HUES6 (cell line): ENCODE measurements around the gene TUT4.

Experiments used
- H3K27ac ChIP-seq: 2 replicates; pipeline ENCODE4 v1.7.0; 2013; ENCODE audit warnings: low read depth, mild to moderate bottlenecking, low read length, inconsistent platforms
- H3K27me3 ChIP-seq: 2 replicates; pipeline ENCODE4 v1.6.1; 2013; ENCODE audit warnings: low read length; ENCODE audit not compliant: control insufficient read depth, insufficient read depth
- H3K36me3 ChIP-seq: 2 replicates; pipeline ENCODE4 v1.6.1; 2013; ENCODE audit warnings: low read length; ENCODE audit not compliant: control insufficient read depth, insufficient read depth
- H3K4me1 ChIP-seq: 2 replicates; pipeline ENCODE4 v1.6.1; 2013; ENCODE audit warnings: low read length; ENCODE audit not compliant: control insufficient read depth, insufficient read depth
- H3K4me3 ChIP-seq: 2 replicates; pipeline ENCODE4 v1.5.1; 2013; ENCODE audit warnings: low read depth, low read length
- H3K9ac ChIP-seq: one replicate; pipeline ENCODE4 v1.6.1; 2013; ENCODE audit warnings: mild to moderate bottlenecking, low read length
- H3K9me3 ChIP-seq: 2 replicates; pipeline ENCODE4 v1.6.1; 2013; ENCODE audit warnings: low read depth, low read length; ENCODE audit not compliant: control insufficient read depth, insufficient read depth

TUT4 gene

DNA sequence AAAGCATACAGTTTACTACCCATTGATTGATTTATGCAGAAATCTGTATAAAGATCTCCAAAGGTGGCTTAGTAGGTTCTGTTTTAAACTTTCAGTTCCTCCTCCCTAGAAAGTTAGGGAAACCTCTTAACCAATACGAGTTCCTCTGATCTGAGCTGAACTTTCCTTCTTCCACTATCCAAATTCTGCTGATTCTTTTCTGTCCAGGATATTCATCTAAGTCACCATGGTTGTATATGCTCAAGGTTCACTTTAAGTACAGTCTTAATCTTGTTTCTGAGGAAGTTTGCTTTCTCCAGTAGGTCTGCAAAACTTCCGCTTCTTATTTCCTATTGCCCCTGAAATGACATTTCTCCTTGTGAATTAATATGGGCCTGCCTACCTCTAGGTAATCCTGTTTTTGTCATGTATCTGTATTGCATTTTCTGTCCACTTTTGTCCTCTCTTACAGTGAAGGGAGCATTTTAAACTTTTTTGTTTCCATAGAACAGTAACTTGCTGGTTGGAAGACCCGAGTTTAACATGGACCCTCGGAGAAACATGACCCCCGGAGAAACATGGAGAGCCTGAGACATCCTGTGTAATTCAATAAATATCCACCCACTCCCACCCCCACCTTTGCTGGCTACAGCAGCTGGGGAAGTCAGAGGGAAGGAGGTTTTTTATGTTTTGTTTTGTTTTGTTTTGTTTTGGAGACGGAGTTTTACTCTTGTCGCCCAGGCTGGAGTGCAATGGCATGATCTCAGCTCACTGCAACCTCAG, 16.7 kb upstream of the TUT4 start:
- peaks cover 8% of the 10 kb centered on the region; the same call in 1 of the 2 replicates for H3K4me1 ChIP-seq
- H3K36me3 ChIP-seq: no peaks in the 10 kb centered on the region
- no peak overlapping the region for H3K4me3 ChIP-seq
- H3K9ac ChIP-seq: no peak overlapping the region
- no peak overlapping the region for H3K27ac ChIP-seq
- no peaks in the 10 kb centered on the region for H3K27me3 ChIP-seq
- H3K9me3 ChIP-seq: no peaks in the 10 kb centered on the region

- Histone ChIP-seq H3K36me3 (no peaks in the 10 kb centered on the region), H3K4me1 (0 out of 2 replicates have a peak, but pooled peaks cover 8% of the 10 kb centered on the region), H3K9me3 (no peaks in the 10 kb centered on the region), H3K4me3 (no peak overlapping the region), H3K9ac (no peak overlapping the region), H3K27me3 (no peaks in the 10 kb centered on the region), H3K27ac (no peak overlapping the region)
Observed at GRCh38 chr1:52567943-52568342, 15.1 kb upstream of the TUT4 start.

DNA sequence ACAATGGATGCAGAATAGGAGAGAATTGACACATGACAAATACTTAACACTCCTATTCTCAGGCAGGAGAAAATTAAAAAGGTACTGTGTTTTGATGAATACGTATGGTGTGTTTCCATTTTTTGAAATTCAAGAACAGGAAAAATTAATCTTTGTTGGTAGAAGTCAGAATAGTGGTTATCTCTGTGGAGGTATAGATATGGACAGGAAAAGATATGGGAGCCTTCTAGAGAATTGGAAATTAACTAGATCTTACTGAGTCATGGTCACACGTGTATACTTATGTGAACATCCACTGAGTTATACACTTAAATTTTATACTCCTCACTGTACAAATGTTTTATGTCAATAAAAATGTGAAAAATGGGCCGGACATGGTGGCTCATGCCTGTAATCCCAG, 9.9 kb upstream of the TUT4 start:
- Histone ChIP-seq H3K27ac (no peak overlapping the region), H3K9me3 (peaks cover 3% of the 10 kb centered on the region; the same call in 1 of the 2 replicates), H3K36me3 (no peaks in the 10 kb centered on the region), H3K9ac (no peak overlapping the region), H3K4me3 (no peak overlapping the region), H3K27me3 (no peaks in the 10 kb centered on the region), H3K4me1 (0 out of 2 replicates have a peak, but pooled peaks cover under 1% of the 10 kb centered on the region)

DNA sequence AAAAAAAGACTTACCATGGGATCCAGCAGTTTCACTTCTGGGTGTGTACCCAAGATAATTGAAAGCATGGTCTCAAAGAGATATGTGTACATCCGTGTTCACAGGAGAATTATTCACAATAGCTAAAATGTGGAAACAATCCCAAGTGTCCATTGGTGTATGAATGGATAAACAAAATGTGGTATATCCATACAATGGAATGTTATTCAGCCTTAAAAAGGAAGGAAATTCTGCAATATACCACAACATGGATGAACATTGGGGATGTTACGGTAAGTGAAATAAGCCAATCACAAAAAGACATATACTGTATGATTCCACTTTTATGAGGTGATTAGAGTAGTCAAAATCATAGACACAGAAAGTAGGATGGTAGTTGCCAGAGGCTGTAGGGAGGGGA, 7.0 kb upstream of the TUT4 start:
- Histone ChIP-seq H3K9me3 (peaks cover 3% of the 10 kb centered on the region; the same call in 1 of the 2 replicates), H3K36me3 (no peaks in the 10 kb centered on the region), H3K27me3 (no peaks in the 10 kb centered on the region), H3K4me1 (peaks cover 5% of the 10 kb centered on the region), H3K9ac (no peak overlapping the region), H3K27ac (no peak overlapping the region), H3K4me3 (no peak overlapping the region)

DNA sequence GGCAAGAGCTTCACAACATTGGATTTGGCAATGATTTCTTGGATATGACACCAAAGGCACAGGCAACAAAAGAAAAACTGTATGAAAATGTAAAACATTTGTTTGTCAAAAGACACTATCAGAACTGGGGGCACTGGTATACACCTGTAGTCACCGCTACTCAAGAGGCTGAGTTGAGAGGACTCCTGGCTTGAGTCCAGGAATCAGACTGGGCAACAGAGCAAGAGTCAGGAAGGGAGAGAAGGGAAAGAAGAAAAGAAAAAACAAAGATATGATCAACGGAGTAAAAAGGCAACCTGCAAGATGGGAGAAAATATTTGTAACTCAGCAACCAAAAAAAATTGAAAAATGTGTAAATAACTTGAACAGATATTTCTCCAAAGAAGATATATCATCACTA, 6.0 kb upstream of the TUT4 start:
- H3K4me1 ChIP-seq: peaks cover 14% of the 10 kb centered on the region
- H3K36me3 ChIP-seq: no peaks in the 10 kb centered on the region
- no peaks in the 10 kb centered on the region for H3K27me3 ChIP-seq
- H3K9me3 ChIP-seq: peaks cover 3% of the 10 kb centered on the region; the same call in 1 of the 2 replicates
- H3K4me3 ChIP-seq: no peak overlapping the region
- H3K9ac ChIP-seq: no peak overlapping the region
- no peak overlapping the region for H3K27ac ChIP-seq

GRCh38 chr1:52556641-52557360, 3.9 kb upstream of the TUT4 start:
- H3K36me3 ChIP-seq: no peaks in the 10 kb centered on the region
- H3K27ac ChIP-seq: no peak overlapping the region
- no peaks in the 10 kb centered on the region for H3K27me3 ChIP-seq
- no peak overlapping the region for H3K9ac ChIP-seq
- H3K4me3 ChIP-seq: no peak overlapping the region
- peaks cover 3% of the 10 kb centered on the region; the same call in 1 of the 2 replicates for H3K9me3 ChIP-seq
- peaks cover 15% of the 10 kb centered on the region for H3K4me1 ChIP-seq

DNA sequence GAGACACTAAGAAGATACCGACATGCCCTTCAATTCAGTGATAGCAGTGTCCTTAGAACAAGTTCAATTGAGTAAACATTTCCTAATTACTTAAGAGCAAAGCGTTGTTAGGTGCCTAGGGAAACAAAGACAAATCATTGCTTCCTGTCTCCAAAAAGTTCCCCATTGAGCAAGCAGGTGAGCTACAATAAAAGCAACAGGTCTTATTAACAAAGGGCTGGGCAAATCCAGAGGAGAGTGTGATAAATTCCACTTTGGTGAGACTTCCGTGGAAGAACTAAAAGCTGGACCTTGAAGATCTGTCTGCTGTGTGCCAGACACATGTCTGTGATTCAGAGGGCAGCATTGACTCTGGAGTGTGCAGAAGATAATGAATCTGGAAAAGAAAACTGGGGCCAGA, 1.9 kb upstream of the TUT4 start:
- Histone ChIP-seq H3K4me1 (peaks cover 22% of the 10 kb centered on the region), H3K4me3 (peak overlapping the region; percentile 84), H3K27ac (no peak overlapping the region), H3K9ac (peak overlapping the region; percentile 89), H3K9me3 (peaks cover under 1% of the 10 kb centered on the region; the same call in 1 of the 2 replicates), H3K36me3 (no peaks in the 10 kb centered on the region), H3K27me3 (no peaks in the 10 kb centered on the region)

- peak overlapping the region; percentile 91 for H3K27ac ChIP-seq
- H3K4me3 ChIP-seq: peak overlapping the region; percentile 84
- H3K36me3 ChIP-seq: no peaks in the 10 kb centered on the region
- H3K9me3 ChIP-seq: no peaks in the 10 kb centered on the region
- peak overlapping the region; percentile 89 for H3K9ac ChIP-seq
- H3K27me3 ChIP-seq: no peaks in the 10 kb centered on the region
- H3K4me1 ChIP-seq: peaks cover 24% of the 10 kb centered on the region
Observed at GRCh38 chr1:52554267-52554640, 1.4 kb upstream of the TUT4 start.

DNA sequence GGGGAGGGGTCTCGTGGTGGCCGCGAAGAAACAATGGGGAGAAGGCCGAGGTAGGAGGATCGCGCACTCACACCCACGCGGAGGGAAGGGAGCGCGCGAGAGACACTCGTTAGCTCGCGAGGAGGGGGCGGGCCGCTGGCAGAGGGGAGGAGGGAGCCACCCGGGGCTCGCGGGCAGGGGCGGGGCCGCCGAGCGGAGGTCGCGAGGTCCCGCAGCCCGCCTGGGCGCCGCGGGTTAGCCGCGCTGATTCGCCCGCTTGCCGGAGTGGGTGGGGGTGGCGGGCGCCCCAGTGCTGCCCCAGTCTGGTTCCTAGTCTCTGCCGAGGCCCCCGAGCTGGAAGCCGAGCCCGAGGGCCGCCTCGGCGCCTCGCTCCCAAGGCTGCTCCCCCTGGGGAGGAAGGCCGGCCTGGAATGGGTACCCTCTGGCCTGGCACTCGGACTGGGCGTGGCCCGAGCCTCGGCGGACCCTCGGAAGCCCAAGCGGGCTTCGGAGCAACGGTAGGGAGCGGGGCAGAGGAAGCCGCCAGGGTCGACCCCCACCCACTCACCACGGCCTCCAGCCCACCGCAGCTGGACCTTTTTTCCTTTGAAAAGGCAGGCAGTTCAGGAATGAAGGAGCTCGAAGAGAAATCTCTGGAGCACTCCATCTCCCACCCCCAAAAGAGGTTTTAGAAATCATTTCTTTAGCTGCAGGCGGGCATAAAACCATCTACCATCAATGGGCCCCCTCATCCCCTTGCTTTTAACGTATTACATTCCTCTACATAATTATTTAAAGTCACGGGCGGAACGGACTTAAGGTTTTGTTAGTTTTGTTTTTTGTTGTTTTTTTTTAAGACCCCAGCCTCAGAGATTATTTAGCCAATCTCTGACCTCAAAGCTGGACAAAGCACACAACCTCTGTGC, 722 bp upstream of the TUT4 start:
- H3K9me3 ChIP-seq: no peaks in the 10 kb centered on the region
- H3K9ac ChIP-seq: peak overlapping the region; percentile 89
- H3K27ac ChIP-seq: peak overlapping the region; percentile 91
- H3K4me1 ChIP-seq: peaks cover 27% of the 10 kb centered on the region
- H3K27me3 ChIP-seq: no peaks in the 10 kb centered on the region
- peak overlapping the region; percentile 84 for H3K4me3 ChIP-seq
- no peaks in the 10 kb centered on the region for H3K36me3 ChIP-seq

GRCh38 chr1:52552236-52552504, 722 bp downstream of the TUT4 start:
- peak overlapping the region; percentile 84 for H3K4me3 ChIP-seq
- peaks cover 27% of the 10 kb centered on the region for H3K4me1 ChIP-seq
- no peaks in the 10 kb centered on the region for H3K27me3 ChIP-seq
- H3K9ac ChIP-seq: peak overlapping the region; percentile 86
- no peaks in the 10 kb centered on the region; the same call in 1 of the 2 replicates for H3K9me3 ChIP-seq
- no peaks in the 10 kb centered on the region for H3K36me3 ChIP-seq
- H3K27ac ChIP-seq: peak overlapping the region; percentile 64; the same call in 1 of the 2 replicates
